RCC 7860 (cell line): ENCODE results near the gene BBS5.
A peak's percentile ranks its signal among the peaks of the same experiment; 100 is the strongest.
"Not testable (repeated sequence)": the region's sequence is repeated elsewhere in the genome, so short reads cannot be mapped to it uniquely, and the experiment has no call there.

Experiments used
- DNase-seq: peaks from one replicate; pipeline ENCODE4 v3.0.0-alpha.2; 2015; ENCODE audit warnings: low spot score
- FAIRE-seq: peaks from 2 replicates; lab custom pipeline; 2012; peaks lifted over from hg19 to GRCh38; lab: Jason Lieb, UNC

Gene BBS5

DNA sequence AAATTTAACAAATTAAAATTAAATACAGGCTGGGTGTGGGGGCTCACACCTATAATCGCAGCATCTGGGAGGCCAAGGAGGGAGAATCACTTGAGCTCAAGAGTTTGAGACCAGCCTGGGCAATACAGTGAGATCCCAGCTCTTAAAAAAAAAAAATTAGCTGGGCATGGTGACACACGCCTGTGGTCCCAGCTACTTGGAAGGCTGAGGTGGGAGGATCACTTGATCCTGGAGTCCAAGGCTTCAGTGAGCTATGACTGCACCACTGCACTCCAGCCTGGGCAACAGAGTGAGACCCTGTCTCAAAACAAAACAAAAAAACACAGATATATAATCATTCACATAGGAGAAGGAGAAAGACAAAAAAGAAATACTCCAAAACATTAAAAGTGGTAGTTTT lies 60.2 kb downstream of the BBS5 start:
- not testable (repeated sequence) for DNase-seq, FAIRE-seq

DNA sequence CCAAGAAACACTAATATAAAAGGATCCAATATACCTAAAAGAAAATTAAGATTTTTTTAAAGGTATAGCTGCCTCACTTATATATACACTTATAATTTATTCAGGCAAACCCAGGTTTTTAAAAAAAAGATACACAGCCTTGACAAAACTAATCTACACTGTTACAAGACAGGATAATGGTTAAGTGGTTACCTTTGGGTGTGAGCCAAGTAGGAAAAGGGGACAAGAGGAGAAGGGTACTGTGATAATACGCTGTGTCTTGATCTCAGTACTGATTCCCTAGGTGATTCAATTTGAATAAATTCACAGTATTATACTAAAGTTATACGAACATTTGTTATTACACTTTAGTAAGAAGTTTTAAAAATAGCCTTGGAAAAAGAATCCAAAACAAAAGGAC lies 60.9 kb downstream of the BBS5 start:
- FAIRE-seq = peak; percentile 12
- no peak for DNase-seq

DNA sequence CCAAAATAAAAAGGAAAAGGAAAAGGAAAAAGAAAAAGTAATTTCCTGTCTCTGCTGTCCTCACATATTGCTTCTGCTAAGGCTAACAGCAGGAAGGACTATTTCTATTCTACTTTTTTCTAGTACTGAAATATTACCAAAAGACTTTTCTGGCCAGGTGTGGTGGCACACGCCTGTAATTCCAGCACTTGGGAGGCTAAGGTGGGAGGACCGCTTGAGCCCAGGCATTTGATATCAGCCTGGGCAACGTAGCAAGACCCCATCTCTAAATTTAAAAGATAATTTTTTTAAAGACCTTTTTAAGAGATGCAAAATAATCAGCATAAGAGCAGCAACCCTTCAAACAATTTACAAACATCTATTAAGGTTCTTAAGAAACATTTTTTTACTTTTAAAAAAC lies 63.1 kb downstream of the BBS5 start:
- DNase-seq (no peak), FAIRE-seq (no peak)

DNA sequence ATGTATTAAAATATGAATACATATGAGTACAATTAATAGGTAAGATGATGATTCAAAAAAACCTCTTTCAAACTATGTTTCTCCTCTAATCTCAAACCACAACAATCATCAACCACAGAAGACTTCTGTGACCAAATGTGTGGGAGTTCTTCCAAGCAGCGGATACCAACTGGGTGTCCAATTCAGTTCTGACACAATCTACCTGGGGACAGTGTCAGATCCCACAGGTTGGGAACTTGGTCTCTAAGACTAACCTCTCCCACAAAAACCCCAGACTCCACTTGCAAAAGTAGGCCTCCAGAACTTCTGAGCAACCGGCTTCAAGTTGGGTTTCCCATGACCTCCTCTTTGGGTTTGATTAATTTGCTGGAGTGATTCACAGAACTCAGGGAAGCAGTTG lies 67.5 kb downstream of the BBS5 start:
- FAIRE-seq (no peak), DNase-seq (no peak)
